Activated naive CD4-positive, alpha-beta T cell (primary cell): Measurements from ENCODE around the gene HPS4.
"Not testable (repeated sequence)": the region's sequence is repeated elsewhere in the genome, so short reads cannot be mapped to it uniquely, and the experiment has no call there.

Experiments used
- DNase-seq, 4 experiments: peaks; one replicate each; lab custom pipeline; 2025; lab: John Stamatoyannopoulos, UW

Gene HPS4

DNA sequence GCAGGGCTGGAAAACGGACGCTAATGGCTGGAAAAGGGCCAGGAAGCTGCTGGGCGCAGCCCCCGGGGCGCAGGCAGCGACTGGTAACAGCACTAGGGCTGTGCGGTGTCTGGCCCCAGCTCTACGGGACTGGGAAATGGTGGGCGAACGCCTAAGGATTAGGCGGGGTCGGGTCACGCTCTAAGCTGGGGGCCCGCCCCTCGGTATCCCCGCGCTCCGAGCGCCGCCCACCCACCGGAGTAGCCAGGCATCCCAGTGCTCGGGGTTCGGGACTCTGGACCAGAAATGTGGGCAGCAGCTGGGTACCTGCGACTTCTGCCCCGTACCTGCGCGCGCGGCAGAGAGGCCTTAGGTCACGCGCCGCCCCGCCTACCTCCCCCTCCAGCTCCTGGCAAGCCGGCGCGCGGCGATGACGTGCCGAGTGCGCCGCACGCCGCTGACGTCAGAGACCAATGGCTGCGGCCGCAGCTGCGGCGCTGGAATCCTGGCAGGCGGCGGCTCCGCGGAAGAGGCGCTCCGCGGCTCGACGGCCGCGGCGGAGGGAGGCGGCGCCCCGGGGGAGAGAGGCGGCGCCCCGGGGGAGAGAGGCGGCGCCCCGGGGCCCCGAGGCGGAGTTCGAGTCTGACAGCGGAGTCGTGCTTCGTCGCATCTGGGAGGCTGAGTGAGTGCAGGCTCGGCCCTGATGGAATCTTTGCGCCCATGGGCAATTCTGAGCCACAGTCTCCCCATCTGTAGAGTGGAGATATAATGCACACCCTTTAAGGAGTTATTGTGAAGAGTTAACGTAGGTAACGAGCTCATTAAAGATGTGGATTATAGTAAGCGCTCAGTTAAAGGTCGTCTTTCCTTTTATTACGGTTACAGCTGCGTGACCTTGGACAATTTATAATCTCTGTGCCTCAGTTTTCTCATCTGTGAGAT lies at the start of gene HPS4, which contains the start of gene SRRD:
Gene HPS4, minus strand, starts transcription at position 345 of the 921 bp plus-strand sequence. CDS start 2,021 bp downstream, outside the sequence.
Gene SRRD, plus strand, starts transcription at position 439 of the 921 bp plus-strand sequence. Its CDS starts 14 bp downstream, at position 453.
- DNase-seq, result peak; percentile 80 to 88 (median 84)

DNA sequence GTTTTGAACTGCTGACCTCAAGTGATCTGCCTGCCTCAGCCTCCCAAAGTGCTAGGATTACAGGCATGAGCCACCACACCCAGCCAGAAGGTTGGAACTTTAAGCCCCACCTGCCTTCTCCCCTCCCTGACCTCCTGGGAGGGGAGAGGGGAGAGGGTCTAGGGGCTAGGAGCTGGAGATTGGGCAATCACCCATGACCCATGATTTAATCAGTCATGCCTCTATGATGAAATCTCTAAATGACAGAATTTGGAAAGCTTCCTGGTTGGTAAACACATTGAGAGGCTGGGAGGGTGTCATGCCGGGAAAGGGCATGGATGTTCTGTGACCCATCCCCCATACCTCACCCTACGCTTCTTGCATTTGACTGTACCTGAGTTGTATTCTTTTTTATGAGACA lies 45.8 kb upstream of the HPS4 start:
- no peak for DNase-seq

DNA sequence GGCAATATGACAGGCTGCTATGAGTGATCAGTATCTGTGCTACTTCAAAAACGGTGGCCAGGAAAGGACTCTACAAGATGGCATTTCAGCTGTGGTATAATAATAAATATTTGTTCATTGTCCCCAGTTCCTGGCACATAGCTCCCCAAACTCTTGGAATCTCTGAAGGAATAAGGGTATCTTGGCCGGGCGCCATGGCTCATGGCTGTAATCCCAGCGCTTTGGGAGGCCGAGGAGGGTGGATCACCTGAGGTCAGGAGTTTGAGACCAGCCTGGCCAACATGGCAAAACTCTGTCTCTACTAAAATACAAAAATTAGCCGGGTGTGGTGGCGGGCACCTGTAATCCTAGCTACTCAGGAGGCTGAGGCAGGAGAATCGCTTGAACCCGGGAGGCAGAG lies 44.9 kb upstream of the HPS4 start:
- DNase-seq, result not testable (repeated sequence)

DNA sequence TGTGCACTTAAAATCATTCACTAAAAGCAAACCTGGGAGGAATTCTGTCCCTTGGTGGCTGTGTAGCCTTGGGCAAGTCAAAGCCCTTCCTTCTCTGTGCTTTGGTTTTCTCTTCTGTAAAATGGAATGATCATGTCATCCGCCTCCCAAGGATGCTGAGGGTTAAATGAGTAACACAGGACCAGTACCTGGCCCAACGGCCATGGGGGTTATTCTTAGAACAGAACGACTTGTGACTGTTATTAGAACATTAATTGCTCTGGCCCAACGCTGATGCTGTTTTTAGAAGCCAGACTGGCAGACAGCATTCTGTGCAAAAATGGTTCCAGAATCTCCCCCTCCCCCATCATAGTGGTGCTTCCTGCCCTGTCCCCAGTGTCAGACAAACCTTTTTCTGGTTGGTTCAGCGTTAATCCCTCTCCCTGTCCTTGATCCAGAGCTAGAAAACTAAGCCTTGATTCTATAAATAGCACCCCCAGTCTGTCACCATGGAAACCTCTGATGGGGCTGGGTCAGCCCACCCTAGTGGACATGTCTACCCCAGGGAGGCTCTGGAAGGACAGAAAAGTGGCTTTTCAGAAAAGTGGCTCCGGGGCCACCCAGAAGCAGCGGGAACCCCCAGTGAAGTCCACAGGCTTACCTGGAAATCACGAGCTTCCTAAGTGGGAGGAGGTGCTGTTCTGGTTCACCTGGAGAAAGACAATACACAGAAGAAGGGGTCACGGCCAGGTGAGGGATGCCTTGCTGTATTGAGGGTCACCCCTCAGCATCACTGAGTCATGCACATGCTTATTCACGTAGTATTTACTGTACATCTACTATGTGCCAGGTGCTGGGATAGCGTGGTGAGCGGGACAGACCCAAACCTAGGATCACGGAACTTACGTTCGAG lies 44.2 kb upstream of the HPS4 start:
- no peak for DNase-seq

DNA sequence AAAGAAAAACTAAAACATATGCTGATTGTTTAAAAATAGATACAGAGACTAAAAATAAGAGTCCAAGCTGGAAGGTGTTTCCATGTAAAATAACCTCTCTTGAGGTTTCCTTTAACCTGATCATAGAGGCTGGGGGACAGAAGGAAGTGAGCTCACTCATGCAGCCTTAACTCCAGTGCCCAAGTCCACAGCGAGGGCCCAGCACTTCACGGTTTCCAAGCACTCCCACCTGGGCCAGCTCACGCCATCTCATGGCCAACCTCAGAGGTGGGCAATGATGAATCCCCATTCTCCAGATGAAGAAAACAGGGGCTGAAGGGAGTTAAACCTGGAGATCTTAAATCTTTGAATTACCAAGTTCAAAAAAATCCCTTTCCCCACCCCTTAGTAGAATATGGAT lies 43.6 kb upstream of the HPS4 start:
- no peak for DNase-seq

DNA sequence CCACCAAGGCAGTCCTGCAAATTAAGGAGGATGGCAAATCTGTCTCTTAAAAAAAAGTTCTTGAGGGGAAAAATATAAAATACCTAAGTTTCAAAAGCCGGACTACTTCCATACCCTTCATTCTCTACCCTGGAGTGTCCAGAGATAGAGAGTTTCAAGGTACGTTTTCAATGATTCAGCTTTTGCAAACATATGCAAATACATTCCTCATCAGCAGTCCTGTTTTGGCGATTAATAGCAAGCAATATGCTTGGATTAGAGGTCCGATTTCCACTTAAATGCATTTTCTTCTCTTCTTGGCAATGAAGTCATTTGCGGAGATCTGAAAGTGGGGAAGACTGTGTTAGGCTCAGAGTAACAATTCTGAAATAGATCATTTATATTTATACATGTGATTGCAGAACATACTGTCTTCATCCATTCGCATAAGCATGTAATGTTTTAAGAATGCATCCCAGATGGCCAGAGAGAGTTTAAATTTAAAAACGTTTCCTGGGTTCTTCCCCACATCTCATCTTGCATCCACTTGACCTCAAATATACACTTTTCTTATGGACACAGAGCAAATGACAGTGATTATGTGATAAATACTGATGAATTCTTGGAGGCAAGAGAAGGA lies 42.5 kb upstream of the HPS4 start:
- DNase-seq, result no peak

DNA sequence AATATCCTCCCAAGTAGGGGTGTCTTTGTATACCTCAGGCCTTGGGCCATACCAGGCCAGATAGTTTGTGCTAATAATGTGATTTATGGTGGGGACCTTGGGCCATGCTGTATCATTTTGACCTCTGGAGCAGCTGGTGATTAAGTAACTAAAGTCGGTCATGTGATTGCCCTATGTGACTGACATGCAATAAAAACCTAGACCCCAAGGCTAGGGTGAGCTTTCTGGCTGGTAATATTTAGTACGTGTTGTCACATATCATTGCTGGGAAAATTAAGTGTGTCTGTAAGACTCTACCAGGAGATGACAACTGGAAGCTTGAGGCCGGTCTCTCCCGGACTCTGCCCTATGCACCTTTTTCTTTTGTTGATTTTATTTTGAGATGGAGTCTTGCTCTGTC lies 41.3 kb upstream of the HPS4 start:
- no peak for DNase-seq

DNA sequence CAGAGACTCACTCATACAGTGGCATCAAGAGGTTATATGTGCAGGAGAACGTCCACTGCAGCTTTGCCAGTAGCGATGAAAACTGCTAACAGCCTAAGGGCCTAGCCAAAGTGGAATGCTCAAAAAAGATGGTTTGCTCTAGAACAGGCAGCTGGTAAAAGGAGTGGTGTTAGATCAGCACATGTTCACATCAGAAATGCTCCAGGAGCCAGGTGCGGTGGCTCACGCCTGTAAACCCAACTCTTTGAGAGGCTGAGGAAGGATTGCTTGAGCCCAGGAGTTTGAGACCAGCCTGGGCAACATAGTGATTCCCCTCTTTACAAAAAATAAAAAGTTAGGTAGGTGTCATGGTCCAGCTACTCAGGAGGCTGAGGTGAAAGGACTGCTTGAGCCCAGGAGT lies 39.0 kb upstream of the HPS4 start:
- DNase-seq, result no peak

DNA sequence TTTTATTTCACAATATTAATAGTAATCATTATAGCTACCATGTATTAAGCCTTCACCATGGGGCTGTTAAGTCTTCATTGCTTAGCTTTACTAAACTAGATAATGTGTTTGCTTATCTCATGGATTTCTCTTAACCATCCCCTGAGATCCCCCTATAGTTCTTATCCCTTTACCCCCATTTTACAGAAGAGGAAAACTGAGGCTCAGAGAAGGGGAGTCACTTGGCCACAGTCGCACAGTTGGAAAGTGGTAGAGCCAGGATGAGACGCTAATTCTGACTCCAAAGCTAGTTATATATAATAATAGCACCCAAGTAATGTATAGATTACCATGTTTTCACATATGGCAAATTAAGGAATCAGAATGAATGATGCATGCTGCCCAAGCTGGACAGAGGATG lies 38.4 kb upstream of the HPS4 start:
- no peak for DNase-seq

DNA sequence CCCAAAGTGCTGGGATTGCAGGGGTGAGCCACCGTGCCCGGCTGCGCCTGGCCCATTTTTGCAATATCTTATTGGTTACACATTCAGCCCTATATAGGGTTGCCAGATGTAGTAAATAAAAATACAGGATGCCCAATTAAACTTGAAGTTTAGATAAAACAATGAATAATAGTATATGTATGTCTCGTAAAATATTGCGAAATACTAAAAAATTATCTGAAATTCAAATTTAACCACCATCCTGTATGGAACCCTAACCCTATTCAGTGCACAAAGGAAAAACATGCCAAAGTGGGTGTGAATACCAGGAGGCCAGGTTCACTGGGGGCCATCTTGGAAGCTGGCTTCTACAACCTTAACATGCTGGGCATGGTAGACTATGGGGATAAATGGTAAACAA lies 33.8 kb upstream of the HPS4 start:
- no peak for DNase-seq

DNA sequence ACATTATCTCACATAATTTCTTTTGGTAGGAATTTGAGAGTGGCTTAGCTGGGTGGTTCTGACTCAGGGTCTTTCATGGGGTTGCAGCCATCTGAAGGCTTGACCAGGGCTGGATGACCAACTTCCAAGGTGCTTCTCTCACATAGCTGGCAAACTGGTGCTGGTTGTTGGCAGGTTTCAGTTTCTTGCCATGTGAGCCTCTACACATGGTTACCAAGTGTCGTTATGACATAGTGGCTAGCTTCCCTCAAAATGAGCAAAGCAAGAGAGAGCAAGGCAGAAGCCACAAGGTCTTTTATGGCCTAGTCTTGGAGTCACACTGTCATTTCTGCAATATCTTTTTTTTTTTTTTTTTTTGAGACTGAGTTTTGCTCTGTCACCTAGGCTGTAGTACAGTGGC lies 32.9 kb upstream of the HPS4 start:
- DNase-seq, result no peak

DNA sequence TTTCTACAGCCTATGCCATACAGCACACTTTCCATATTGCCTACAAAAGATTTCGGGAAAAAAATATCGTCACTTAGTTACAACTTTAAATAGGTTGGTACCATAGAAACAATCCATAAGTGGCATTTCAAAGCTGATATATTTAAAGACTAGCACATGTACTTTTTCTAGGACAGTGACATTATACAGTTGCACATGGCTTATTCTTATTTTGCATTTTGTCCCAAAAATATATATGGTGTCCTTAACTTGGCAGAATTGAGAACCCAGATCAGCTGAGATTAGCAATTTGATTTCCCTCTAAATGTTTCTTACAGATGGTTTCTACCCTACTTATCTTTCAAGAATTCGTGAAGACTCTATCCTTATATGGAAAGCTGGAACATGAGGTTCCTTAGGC lies 32.3 kb upstream of the HPS4 start:
- no peak for DNase-seq

DNA sequence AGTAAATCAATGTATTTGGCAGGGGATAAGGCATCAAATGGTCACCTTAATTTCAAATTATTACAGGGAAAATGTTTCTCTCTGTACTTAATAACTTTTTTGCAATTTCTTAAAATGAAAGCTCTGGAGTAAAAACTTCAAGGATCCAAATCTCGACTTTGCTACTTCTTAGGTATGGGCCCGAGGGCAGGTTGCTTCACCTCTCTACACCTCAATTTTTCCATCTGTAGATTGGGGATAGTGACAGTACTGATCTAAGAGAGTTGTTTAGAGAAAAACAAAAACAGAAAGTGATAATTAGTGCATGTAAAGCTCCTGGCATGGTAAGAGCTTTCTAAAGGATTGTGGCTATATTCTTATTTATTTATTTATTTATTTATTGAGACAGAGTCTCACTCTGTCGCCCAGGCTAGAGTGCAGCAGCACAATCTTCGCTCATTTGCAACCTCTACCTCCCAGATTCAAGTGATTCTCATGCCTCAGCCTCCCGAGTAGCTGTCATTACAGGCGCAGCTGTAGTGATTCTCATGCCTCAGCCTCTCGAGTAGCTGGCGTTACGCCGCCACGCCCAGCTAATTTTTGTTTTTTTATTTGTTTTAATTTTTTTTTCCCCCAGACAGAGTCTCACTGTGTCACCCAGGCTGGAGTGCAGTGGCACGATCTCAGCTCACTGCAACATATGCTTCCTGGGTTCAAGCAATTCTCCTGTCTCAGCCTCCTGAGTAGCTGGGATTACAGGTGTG lies 31.0 kb upstream of the HPS4 start:
- DNase-seq, result no peak

DNA sequence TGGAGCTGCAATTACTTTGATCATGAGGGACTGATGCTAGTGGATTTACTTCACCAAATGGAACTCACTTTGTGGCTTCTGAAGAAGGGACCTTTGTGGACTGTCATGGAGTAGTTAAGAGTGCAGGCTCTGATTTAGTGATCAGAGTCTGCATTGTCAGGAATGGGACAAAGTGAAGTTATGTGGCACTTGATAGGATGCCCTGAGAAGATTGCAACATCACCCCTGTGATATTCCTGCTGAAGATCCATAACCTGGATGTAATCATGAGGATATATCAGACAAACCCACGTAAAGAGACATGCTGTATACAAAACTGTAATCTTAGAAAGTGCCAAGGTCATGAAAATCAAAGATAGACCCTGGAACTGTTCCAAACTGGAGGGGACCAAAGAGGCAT lies 30.3 kb upstream of the HPS4 start:
- DNase-seq, result no peak

DNA sequence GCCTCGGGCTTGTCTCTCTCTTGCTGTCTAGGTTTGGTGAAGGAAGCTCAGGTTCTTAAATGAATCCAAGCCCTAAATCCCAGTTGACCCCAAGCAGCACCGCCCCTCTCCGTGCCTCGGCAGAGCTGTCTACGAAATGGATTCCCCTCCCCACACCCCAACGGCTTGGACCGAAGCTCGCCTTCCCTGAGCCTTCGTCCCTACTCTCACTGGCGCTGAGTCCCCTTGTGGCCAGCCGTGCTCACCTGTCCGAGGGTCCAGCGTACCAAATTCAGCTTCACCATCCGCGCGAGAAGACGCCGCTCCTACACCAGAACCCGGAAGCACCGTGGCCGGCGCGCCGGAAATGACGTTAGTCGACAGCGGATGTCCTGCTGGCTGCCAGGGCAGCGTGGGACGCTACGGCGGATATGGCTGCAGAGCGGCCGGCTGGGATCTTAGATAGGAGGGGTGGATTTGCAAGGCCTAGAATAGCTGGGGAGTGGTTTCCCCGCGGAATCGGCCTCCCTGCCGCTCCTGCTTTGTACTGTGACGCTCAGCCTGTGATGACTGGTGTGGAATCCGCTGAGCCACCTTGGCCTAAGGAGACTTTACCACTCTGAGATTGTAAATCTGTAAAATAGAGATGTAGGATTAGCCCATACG lies 28.7 kb upstream of the HPS4 start, which contains the start of gene TFIP11:
Gene TFIP11, minus strand, starts transcription at position 325 of the 645 bp plus-strand sequence. CDS start 2,201 bp downstream, outside the sequence.
- DNase-seq, result peak; percentile 68 to 85 (median 83)

DNA sequence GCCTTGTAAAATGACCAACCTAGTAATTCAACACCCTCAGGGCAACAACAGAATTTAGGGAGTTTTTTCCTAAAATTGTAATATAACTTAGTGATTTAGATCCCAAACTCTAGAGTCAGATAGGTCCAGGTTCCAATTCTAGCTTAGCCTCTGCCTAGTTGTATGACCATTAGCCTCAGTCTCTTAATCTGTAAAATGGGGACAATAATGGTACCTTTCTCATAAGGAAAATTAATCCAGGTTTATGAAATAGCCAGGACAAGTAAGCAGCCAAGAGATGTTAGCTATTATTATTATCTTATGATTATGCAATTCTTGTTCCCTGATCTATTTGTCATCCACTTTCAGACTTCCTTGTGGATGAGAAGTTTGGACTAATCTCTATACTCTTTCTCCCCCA lies 24.6 kb upstream of the HPS4 start:
- no peak for DNase-seq

DNA sequence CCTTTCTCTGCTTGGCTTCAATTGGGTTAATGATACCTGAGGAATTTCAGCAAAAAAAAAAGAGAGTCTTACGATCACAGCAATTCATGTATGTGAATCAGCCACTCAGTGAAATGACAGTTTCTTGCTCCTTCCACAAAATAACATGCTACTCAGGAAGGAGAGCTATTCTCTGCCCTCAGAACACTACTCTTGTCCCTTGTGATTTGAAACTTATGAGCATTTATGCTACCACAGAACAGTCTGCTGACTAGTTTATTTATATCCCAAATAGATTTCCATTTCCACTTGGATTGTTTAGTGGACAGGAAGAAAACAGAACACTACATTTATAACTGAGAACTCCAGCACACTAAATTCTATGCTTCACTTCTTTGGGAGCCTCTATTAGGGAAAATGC lies 20.2 kb upstream of the HPS4 start:
- DNase-seq, result no peak

DNA sequence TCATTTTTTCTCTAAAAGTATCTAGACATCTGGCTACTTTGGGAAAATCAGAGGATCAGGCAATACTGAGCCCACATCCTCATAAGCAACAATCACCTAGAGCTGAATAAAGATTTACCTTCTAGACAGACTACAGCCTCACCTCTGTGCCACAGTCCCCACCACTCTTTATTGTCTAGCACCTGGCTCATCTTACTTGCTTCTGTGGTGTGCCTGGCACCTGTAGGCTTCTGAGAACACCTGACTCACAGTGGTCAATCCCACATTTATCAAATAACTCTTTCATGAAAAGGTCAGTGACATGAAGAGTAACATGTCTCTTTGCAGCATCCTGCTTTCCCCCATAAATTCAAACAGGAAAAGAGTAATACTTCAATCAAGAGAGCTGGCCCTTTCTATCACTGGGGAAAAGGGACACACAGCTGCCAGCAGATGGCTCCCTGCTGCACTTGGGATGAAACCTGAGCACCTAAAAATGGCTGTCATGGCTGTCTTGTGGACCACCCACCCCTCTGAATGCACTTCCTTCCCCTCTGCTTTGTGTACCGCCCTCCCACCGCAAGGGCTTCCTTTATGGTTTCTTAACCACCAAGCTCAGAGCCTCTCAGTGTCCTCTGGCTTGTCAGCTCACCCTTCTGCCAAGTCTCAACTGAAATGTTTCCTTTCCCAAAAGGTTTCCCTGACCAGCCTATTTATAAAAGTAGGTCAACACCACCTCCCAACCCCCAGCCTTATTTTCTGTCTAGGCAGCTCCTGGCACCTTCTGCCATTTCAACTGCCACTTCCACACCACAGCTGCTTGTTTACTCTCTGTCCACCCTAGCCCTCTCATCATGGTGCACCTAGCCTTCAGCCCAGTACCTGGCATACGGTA lies 19.3 kb upstream of the HPS4 start:
- DNase-seq, result peak in 2 of 4 experiments; percentile 20 to 31

DNA sequence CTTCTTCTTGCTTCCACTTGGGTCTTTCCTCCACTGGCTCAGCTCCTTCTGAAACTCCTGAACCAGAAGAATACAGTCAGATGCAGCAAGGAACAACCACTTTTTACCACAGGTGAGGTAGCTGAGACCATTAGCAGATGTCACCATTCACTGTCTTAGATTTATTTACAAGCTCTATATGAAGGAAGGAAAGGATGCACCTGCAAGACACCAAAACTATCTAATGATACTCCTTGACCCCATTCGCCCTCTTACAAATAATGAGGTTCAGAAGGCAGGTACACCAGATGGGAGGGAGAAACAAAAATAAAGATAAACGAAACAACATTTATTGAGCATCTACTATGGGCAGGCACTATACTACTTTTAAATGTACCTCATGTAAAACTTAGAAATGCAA lies 18.4 kb upstream of the HPS4 start:
- no peak for DNase-seq

DNA sequence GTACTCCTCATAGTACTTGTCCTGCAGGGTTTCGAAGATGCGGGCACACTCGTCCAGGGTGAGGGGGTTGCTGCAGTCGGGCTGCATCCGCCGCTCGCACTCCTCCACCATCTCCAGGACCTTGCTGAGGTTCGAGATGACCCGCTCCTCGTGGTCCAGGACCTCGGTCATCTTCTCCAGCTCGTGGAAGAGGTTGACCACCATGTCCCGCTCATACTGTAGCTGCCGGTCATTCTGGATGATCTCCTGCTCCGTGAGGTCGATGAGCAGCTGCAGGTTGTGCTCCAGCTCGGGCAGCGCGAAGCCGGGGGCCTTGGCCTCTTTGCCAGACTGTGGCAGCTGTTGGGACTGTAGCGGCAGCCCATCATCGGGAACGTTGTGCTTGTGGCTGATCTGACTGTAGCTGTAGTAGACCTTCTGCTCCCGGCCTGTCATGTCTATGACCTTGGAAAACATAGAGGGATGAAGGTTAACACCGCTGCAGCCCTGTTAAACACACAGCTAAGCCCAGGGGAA lies 15.7 kb upstream of the HPS4 start:
- no peak for DNase-seq
